HG03575 (cell line): ENCODE data around the gene PTPRN2.
"Not testable (repeated sequence)": the region's sequence is repeated elsewhere in the genome, so short reads cannot be mapped to it uniquely, and the experiment has no call there.

Experiments
- ATAC-seq: cut with Tn5 transposase; IDR thresholded peaks from one replicate; pipeline ENCODE4 v1.9.1; 2021; ENCODE audit not compliant: unreplicated experiment, insufficient number of reproducible peaks, low FRiP score; ENCODE audit errors: extremely low read depth

Gene PTPRN2

GRCh38 chr7:158050441-158050977 lies 537.1 kb downstream of the PTPRN2 start:
- ATAC-seq, result no peak

GRCh38 chr7:158049271-158049670 lies 538.4 kb downstream of the PTPRN2 start:
- no peak for ATAC-seq

GRCh38 chr7:158048569-158048968 lies 539.1 kb downstream of the PTPRN2 start:
- no peak for ATAC-seq

- ATAC-seq, result no peak
Observed at GRCh38 chr7:158047391-158048059, 540.1 kb downstream of the PTPRN2 start.

- not testable (repeated sequence) for ATAC-seq
Observed at GRCh38 chr7:158046246-158046645, 541.4 kb downstream of the PTPRN2 start.

- no peak for ATAC-seq
Observed at GRCh38 chr7:158044482-158044823, 543.2 kb downstream of the PTPRN2 start.

GRCh38 chr7:158043551-158044481 lies 543.8 kb downstream of the PTPRN2 start:
- no peak for ATAC-seq

- ATAC-seq, result no peak
Observed at GRCh38 chr7:158042156-158042880, 545.3 kb downstream of the PTPRN2 start.

- no peak for ATAC-seq
Observed at GRCh38 chr7:158040199-158040598, 547.4 kb downstream of the PTPRN2 start.

GRCh38 chr7:158039270-158039669 lies 548.4 kb downstream of the PTPRN2 start:
- no peak for ATAC-seq

- no peak for ATAC-seq
Observed at GRCh38 chr7:158037211-158037610, 550.4 kb downstream of the PTPRN2 start.

- no peak for ATAC-seq
Observed at GRCh38 chr7:158035343-158035742, 552.3 kb downstream of the PTPRN2 start.

- no peak for ATAC-seq
Observed at GRCh38 chr7:158034571-158034970, 553.1 kb downstream of the PTPRN2 start.

GRCh38 chr7:158033925-158034324 lies 553.7 kb downstream of the PTPRN2 start:
- not testable (repeated sequence) for ATAC-seq

GRCh38 chr7:158033196-158033595 lies 554.4 kb downstream of the PTPRN2 start:
- no peak for ATAC-seq

GRCh38 chr7:158032561-158033115 lies 555.0 kb downstream of the PTPRN2 start:
- ATAC-seq, result no peak

GRCh38 chr7:158031867-158032308 lies 555.7 kb downstream of the PTPRN2 start:
- ATAC-seq, result no peak

- ATAC-seq, result no peak
Observed at GRCh38 chr7:158030566-158030965, 557.1 kb downstream of the PTPRN2 start.

GRCh38 chr7:158030071-158030470 lies 557.6 kb downstream of the PTPRN2 start:
- ATAC-seq, result no peak
